Esophagus squamous epithelium (tissue), 5 donors: ENCODE results near the gene SLC25A34. TPM values are rescaled to one million over a fixed set of nuclear protein-coding genes. Genes with fewer than 3 reads are reported as not detected.

Experiments used
- DNase-seq: peaks from one replicate; lab custom pipeline; 2025; lab: John Stamatoyannopoulos, UW
- H3K27ac ChIP-seq, 4 donors: fragments of 200-600 bp; sonication (generic); one replicate each; pipeline ENCODE4 v1.5.1; 2016 to 2019; ENCODE audit warnings: mild to moderate bottlenecking in 1 of 4
- H3K27me3 ChIP-seq, 4 donors: fragments of 200-600 bp; sonication (generic); 1 replicate in 3 of 4; 2 replicates in 1 of 4; pipeline versions ENCODE4 v1.5.1 to v1.6.0; 2017 to 2021; ENCODE audit warnings: antibody characterized with exemption in 1 of 4
- H3K36me3 ChIP-seq, 3 donors: fragments of 200-600 bp; sonication (generic); one replicate each; pipeline ENCODE4 v1.5.1; 2016 to 2019
- H3K4me1 ChIP-seq, 3 donors: fragments of 200-600 bp; sonication (generic); one replicate each; pipeline ENCODE4 v1.5.1; 2017 to 2019
- H3K4me3 ChIP-seq, 4 donors: fragments of 200-600 bp; sonication (generic); 1 replicate in 3 of 4; 2 replicates in 1 of 4; pipeline ENCODE4 v1.5.1; 2016 to 2019; ENCODE audit warnings: mild to moderate bottlenecking in 2 of 4, moderate library complexity in 1 of 4
- H3K9me3 ChIP-seq, 3 donors: fragments of 200-600 bp; sonication (generic); one replicate each; pipeline ENCODE4 v1.5.1; 2016 to 2019
- POLR2A ChIP-seq, 4 donors: fragments of 450-650 bp; IDR thresholded peaks; one replicate each; pipeline ENCODE4 v1.6.1; 2017; ENCODE audit warnings: antibody characterized with exemption in 4 of 4, mild to moderate bottlenecking in 4 of 4, moderate library complexity in 3 of 4
- WGBS, 2 donors: methylation state at CpG; one replicate each; pipeline ENCODE4 v1.1.5; 2018; 5-methylcytosine and 5-hydroxymethylcytosine counted together
- intact Hi-C: fragments of 100-400 bp; cut with DNase I; formaldehyde crosslinking; loops from one replicate; pipeline ENCODE4 v1.15.0; 2022
- total RNA-seq, 4 donors: library from RNA; depleted of rRNA; stranded (reverse); fragments of >200 nt; gene quantifications; one replicate each; pipeline ENCODE4 v1.1.0, GENCODE V29; 2016
- TF ChIP-seq, protein P1 (sequence below), 6 experiments: fragments of 450-650 bp in 4 of 6; fragments of 200-600 bp in 2 of 6; sonication (generic) in 2 of 6; IDR thresholded peaks; one replicate each; pipeline ENCODE4 v1.5.1; 2016 to 2019; ENCODE audit warnings: antibody characterized with exemption in 6 of 6, mild to moderate bottlenecking in 4 of 6, moderate library complexity in 4 of 6
- donor health status: DM: yes; HTN: yes; CAD: no.

SLC25A34 gene
- total RNA-seq, 4 donors from 2014 or later, result 0.44 to 1.1 (median 0.83) TPM

- WGBS, 2 donors, result 69 to 87% methylated on average over 4 of the region's 4 CpGs
- Histone ChIP-seq H3K9me3 (no peaks in the 10 kb centered on the region), H3K36me3 (peaks cover 2 to 19% (median 7%) of the 10 kb centered on the region in 3 donors), H3K4me1 (peaks cover 0 to 37% (median 15%) of the 10 kb centered on the region in 3 donors), H3K27me3 (no peaks in the 10 kb centered on the region), H3K4me3 (no peak overlapping the region), H3K27ac (no peak overlapping the region)
- no peak for TF ChIP-seq POLR2A (IDR thresholded peaks at IDR 0.05)
- TF ChIP-seq, protein P1, sequence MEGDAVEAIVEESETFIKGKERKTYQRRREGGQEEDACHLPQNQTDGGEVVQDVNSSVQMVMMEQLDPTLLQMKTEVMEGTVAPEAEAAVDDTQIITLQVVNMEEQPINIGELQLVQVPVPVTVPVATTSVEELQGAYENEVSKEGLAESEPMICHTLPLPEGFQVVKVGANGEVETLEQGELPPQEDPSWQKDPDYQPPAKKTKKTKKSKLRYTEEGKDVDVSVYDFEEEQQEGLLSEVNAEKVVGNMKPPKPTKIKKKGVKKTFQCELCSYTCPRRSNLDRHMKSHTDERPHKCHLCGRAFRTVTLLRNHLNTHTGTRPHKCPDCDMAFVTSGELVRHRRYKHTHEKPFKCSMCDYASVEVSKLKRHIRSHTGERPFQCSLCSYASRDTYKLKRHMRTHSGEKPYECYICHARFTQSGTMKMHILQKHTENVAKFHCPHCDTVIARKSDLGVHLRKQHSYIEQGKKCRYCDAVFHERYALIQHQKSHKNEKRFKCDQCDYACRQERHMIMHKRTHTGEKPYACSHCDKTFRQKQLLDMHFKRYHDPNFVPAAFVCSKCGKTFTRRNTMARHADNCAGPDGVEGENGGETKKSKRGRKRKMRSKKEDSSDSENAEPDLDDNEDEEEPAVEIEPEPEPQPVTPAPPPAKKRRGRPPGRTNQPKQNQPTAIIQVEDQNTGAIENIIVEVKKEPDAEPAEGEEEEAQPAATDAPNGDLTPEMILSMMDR (IDR thresholded peaks at IDR 0.05), result no peak
- no peak for DNase-seq
- intact Hi-C loops, result no loop called here
These were observed 23.9 kb upstream of the SLC25A34 start for GRCh38 chr1:15712168-15712567.

DNA sequence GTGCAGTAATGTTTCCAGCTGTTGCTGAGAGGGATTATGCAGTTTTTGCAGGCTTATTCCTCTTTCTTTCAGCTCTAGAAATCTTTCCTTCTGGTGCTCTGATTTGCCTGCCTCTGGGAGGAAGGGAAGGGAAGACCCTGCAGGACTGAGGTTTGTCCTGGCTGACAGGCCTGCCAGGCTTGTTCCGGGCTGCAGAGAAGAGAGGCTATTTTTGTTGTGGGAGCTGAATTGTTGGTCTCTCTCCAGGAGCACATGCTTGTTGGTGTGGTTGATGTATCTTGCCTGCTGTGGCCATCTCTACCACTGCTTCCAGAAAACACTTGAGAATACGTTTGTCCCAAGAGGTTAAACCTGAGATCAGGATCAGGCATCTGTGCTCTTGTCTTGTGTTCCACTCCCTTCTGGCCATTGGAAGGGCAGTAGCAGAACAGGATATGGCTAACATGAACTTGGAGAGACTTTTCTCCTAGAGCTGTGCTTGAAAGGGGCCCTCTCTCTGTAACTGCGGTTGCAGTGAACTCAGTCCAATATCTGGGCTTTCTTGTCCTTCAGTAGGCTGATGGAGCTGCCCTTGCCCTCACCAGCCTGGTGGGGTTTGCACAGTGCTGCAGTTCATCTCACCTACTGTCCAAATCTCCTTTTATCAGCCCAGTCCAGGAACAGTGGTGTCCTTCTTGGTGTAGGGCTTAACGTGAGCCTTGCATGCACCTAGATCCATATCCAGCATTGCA is 21.5 kb upstream of the SLC25A34 start:
- WGBS, 2 donors, result 71 to 81% methylated on average over 4 of the region's 4 CpGs
- no peak overlapping the region for H3K4me3 ChIP-seq
- DNase-seq, result no peak
- peaks cover 24 to 43% (median 28%) of the 10 kb centered on the region in 3 donors for H3K36me3 ChIP-seq
- intact Hi-C loops, result no loop called here
- H3K27ac ChIP-seq, result peak overlapping the region in 3 of 4 donors; percentile 17 to 68 (median 42)
- no peaks in the 10 kb centered on the region for H3K9me3 ChIP-seq
- no peaks in the 10 kb centered on the region for H3K27me3 ChIP-seq
- H3K4me1 ChIP-seq, result peaks cover 0 to 20% (median 15%) of the 10 kb centered on the region in 3 donors
- TF ChIP-seq, protein P1 (IDR thresholded peaks at IDR 0.05), result no peak
- no peak for TF ChIP-seq POLR2A (IDR thresholded peaks at IDR 0.05)

DNA sequence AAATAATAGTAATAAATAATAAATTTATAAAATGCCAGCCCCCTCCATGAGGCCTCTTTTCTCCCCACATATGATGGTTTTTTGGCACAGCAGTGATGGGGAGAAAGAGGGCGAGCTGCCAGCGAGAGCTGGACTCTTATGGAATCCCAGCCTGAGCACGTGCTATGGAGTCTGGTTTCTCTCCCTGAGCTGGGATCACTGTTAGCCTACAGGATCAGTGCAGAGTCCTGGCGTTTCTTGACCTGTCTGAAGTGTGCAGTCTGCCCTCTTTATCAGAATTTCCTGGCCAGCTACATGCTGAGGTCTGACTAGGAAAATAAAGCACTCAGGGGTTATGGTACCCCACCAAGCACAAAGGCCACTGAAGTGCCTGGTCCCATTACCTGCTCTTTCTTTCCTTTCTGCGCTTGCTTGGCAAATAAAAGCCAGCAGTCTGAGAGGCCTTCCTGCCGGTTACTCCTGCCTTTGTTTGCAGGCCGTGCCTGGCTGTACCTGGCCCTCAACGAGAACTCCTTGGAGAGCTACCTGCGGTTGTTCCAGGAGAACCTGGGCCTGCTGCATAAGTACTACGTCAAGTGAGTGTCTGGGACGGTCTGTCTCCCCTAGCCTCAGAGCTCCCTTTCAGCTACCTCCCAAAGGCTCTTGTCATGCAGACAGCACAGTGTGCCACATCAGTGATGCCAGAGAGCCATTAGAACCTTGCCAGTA is 18.5 kb upstream of the SLC25A34 start:
- H3K27ac ChIP-seq, result no peak overlapping the region
- peaks cover 0 to 19% (median 15%) of the 10 kb centered on the region in 3 donors for H3K4me1 ChIP-seq
- DNase-seq, result no peak
- peaks cover 38 to 73% (median 41%) of the 10 kb centered on the region in 3 donors for H3K36me3 ChIP-seq
- WGBS, 2 donors, result 90 to 92% methylated on average over 10 of the region's 11 CpGs
- TF ChIP-seq, protein P1 (IDR thresholded peaks at IDR 0.05), result no peak
- no peak for TF ChIP-seq POLR2A (IDR thresholded peaks at IDR 0.05)
- H3K27me3 ChIP-seq, result no peaks in the 10 kb centered on the region
- intact Hi-C loops, result no loop called here
- H3K4me3 ChIP-seq, result no peak overlapping the region
- no peaks in the 10 kb centered on the region for H3K9me3 ChIP-seq

DNA sequence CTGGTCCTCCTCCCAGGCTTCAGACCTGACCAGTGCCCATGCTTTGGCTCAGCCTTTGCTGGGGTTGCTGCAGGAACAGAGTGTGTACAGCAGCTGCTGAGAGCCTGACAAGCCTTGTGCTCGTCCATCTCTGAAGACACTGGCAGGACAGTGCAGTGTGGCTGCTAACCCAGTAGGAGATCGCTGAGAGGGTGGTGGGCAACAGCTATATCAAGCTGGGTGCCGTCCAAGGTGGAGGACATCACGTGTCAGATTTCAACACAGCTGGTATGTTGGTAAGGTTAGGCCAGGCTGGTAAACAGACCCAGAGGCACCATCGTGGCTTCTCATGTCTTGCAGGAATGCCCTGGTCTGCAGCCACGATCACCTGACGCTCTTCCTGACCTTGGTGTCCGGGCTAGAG is 17.9 kb upstream of the SLC25A34 start:
- WGBS, 2 donors, result 80 to 90% methylated on average over 1 to 2 of the region's 8 CpGs
- no peak for DNase-seq
- Histone ChIP-seq H3K4me3 (no peak overlapping the region), H3K27me3 (no peaks in the 10 kb centered on the region), H3K9me3 (no peaks in the 10 kb centered on the region), H3K36me3 (peaks cover 41 to 80% (median 42%) of the 10 kb centered on the region in 3 donors), H3K4me1 (peaks cover 0 to 19% (median 15%) of the 10 kb centered on the region in 3 donors), H3K27ac (no peak overlapping the region)
- no peak for TF ChIP-seq POLR2A (IDR thresholded peaks at IDR 0.05)
- TF ChIP-seq, protein P1 (IDR thresholded peaks at IDR 0.05), result no peak
- intact Hi-C loops, result no loop called here
